Uterus (tissue), 2 donors: ENCODE results near the gene C16orf92.

Experiments used
- CTCF ChIP-seq, 4 experiments: fragments of 200-600 bp in 2 of 4; fragments of 450-650 bp in 2 of 4; sonication (generic) in 2 of 4; IDR thresholded peaks; one replicate each; pipeline ENCODE4 v1.5.1; 2016 to 2019; ENCODE audit warnings: antibody characterized with exemption in 4 of 4, mild to moderate bottlenecking in 2 of 4, moderate library complexity in 1 of 4
- POLR2A ChIP-seq, 2 donors: fragments of 450-650 bp; IDR thresholded peaks; one replicate each; pipeline ENCODE4 v1.6.1; 2016; ENCODE audit warnings: antibody characterized with exemption in 2 of 2, mild to moderate bottlenecking in 1 of 2, moderate library complexity in 1 of 2

- no peak for TF ChIP-seq CTCF (IDR thresholded peaks at IDR 0.05)
- TF ChIP-seq POLR2A (IDR thresholded peaks at IDR 0.05) = no peak
These were observed 13.7 kb upstream of the C16orf92 start for GRCh38 chr16:30009085-30009862.
